Fibroblast of skin of right quadriceps (primary cell): Measurements from ENCODE around the gene TBC1D2.

ENCODE experiments used
- DNase-seq: peaks from one replicate; pipeline ENCODE4 v3.0.0-alpha.2; 2013

TBC1D2 gene

DNA sequence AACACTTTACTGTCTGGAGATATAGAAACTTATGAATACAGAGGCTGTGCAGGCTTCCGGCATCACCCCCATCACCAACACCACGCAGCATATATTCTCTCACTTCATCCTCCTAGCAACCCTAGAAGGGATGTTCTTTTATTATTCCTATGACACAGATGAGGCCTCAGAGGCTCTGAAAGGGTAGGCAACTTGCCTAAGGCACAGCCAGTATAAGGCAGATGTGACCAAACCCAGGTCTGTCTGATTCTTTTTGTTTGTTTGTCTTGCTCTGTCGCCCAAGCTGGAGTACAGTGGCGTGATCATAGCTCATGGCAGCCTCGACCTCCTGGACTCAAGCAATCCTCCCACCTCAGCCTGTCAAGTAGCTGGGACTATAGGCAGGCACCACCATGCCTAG, 40.2 kb downstream of the TBC1D2 start:
- no peak for DNase-seq

DNA sequence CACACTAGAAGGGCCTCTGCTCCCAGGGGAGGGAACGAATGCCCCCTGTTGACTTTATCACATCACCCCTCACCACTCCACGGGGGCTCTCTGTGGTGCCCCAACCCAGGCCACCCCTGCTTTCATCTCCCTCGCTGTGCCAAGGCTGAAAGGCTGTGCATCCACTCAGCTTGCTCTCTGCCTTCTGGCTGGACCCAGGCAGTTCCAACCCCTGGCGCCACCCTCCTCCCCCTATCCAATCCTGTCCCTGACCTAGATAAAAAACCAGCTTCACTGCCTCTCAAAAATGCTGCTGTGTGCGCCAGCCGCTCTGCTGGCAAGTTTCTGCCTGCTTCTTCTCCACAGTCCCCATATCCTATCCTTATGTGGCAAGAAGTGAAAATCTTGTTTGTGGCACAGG, 40.6 kb downstream of the TBC1D2 start:
- no peak for DNase-seq

DNA sequence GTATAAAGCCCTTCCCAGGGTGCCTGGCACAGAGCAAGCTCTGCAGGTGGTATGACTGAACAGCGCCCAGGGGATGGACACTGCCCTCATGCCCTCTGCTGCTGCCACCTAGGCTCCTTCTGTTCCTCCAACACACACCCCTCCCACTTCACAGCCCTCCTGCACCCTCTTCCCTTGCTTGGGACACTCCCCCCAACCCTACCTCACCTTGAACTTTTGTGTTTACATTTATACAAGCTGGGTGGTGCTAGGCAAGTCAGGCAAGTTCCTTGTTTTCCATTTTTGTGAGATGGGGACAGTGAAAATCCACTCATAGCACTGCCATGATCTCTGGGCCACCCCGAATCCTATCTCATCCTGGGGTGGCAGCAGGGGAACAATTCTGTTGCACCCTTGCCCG, 44.2 kb downstream of the TBC1D2 start:
- no peak for DNase-seq

DNA sequence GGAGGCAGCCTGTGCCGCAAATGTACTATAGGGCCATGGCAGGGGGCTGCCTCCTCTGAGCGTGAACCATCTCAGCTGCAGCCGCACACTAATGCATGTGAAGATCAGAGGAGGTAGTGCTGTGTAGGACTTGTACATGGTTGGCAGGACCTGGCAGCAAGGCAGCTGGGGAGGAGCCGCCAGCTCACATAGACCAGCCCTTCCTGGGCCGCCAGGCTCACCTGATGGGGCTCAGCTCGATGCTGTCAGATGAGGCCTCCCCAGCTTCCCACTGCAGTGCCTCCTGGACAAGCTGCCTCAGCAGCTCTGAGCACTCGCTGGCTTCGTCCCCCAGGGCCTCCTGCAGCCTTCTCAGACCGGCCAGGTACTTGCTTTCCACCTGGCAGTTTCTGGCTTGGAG, 45.0 kb downstream of the TBC1D2 start:
- DNase-seq = no peak

DNA sequence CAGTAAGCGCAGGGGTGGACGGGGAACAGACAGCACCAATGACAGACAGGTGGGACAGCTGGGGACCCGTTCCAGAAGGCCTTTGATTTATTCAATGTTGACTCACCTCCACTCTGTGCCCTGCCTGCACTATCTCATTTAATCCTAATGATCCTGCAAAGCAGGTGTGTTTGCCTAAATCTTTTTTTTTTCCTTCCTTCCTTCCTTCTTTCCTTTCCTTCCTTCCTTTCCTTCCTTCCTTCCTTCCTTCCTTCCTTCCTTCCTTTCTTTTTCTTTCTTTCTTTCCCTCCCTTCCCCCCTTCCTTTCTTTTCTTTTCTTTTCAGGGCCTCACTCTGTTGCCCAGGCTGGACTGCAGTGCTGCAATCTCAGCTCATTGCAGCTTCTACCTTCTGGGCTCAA, 45.9 kb downstream of the TBC1D2 start:
- no peak for DNase-seq

DNA sequence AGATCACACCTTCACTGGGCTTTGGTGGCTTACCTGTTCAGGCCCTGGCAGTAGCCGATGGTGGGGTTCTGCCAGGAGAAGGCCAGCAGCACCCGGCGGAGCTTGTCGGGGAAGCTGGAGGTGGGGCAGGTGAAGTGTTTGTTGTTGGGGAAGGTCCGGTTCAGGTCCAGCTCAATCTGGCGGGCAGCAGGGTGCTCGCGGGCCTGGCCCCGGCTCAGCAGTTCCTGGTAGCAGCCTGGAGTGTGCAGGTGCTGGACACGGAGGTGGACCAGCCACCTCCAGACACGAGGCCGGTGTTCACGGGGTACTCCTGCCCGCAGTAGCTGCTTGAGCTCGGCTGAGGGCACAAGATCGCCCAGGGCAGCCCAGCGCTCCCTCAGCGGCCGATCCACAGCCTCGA, 46.8 kb downstream of the TBC1D2 start:
- DNase-seq = no peak

DNA sequence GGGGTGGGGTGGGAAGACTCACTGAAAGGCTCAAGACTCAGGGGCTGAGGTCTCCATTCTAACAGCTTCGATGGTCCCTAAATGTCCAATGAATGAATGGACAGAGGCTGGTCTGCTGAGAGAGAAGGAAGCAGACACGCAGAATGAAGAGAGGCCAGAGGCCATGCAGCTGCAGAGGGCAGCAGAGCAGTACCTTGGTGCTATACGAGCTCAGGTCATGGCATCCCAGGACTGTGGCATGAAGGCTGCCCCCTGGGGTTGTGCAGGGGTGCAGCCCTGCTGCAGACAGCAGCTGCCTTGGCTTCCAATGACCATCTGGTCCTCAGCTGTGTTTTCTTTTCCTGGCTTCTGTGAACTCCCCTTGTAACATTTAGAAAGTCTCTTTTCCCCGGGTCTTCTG, 47.8 kb downstream of the TBC1D2 start:
- DNase-seq = no peak

DNA sequence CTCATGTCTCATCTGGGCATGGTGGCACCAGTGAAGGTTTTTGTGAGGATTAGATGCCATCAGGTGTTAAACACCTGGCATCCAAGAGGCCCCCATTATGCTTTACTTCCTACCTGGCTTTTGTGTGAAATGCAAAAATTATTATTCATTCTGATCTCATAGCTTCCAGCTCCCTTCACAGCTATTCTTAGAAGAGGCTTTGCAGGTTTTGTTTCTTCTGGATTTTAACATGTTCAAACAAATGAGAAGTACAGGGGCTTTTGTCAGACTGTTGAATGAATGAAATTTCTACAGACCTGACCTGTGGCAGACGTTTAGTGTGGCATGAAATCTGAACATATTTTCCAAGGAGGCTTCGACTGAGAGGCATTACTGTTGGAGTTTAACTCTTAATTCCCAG, 48.7 kb downstream of the TBC1D2 start:
- DNase-seq = no peak

DNA sequence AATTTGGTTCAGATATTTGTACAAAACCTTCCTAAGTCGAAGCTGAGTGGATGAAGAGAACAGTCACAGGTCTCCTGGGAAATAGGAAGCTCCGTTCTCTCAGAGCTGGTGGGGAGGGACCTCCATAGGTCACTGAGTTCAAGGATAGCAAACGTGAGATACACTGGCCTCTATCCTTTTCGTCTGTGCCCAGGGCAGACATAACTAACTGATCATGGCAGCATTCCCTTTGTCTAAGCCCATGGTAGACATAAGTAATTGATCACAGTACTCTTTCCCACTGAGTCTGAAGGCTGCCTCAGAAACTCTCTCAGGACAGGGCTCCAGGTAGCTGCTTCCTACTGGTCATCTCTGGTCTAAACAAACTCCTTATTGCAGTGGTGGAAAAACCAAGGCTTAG, 50.8 kb downstream of the TBC1D2 start:
- DNase-seq = no peak

DNA sequence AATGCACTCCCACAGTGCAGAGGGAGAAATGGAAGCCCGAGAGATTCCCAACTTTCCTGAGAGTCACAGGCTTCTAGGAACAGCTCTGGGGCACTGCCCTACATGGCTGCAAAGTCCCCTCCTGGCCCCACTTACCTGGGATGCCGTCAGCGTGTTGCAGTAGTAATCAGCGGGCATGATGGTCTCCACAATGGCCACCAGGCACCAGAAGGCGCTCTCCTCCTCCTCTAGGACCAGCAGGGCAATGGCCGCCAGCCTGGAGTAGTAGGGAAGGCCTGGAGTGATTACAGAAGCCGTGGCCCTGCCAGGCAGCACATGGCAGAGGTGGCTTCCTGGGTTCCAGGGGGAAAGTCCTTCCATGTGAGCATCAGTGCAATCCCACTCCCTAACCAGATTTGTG, 52.3 kb downstream of the TBC1D2 start:
- DNase-seq = no peak

DNA sequence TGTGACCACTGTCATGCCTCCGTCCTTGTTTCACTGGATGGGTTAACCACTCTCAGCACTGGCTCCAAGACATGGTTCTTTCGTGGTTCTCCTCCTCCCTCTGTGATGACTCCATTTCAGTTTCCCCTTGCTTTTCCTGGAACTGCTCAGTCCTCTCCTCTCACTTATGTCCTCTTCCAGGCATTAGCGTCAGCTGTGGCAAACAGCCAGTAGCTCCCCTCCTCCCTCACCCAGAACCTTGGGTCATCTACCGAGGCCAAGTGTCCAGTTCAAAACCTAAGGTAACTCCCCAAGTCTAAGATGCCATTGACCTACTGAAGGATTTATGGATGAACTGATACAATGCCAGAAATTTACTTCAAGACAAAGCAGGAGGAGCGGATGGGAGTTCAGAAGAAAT, 53.2 kb downstream of the TBC1D2 start:
- no peak for DNase-seq

DNA sequence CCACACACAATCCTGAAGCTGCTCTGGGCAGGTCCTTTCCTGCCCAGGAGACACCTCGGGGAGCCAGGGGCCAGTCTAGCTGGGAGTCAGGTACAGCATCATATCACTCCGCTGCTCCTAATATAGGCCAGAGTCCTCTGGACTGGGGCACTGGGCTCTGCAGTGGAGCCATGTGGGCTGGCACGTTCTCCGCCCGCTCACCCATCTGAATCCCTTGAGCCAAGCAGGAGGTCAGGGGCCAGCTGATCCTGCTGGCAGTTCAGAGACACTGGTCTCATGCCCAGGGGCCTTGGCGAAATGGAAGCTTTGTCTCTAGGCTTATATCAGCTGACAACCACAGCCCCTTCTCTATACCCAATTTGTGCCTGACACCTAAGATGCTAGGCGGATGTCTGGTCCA, 53.7 kb downstream of the TBC1D2 start:
- no peak for DNase-seq

DNA sequence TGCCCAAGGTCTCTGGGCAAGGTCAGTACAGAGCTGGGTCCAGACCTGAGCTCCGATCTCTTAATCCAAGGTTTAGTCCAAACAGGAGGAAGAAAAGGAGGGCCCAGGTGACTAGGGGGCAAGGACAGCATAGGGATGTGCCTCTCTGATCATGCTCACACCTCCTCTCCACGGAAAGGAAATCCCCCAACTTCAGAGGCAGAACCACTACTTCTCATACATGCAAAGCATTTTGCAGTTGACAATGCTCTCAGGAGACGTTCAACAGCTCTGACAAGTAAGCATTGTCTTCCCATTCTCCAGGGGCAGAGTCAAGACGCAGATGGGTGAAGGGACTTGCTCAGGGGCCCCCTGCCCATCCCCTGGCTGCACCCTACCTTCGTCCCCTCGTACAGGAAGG, 54.3 kb downstream of the TBC1D2 start:
- DNase-seq = no peak

DNA sequence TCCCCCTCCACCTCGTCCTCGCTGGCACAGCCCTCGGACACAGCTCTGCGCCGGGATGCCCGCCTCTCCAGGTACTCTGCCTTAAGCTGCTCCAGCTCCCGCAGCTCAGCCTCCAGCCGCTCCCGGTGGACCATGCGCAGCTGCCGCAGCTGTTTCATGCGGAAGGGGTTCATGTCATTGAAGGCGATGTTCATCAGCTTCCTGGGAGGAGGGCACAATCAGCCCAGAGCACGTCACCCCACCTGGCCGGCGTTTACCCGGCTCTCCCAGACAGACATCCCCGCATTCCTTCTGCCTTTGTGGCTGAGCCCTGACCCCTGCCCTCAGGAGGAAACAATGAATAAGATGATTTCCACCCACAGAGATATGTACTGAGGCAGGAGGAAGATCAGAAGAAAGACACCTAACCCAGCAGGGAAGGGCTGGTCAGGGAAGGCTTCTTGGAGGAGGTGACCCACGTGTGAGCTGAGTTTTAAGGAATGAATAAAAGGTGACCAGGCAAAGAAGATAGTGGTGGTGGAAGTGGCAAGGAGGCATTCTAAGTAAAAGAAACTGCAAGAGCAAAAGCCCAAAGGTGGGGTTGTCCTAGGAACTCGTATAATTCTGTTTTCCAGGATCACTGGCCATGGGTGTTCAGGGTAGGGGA, 55.9 kb downstream of the TBC1D2 start:
- no peak for DNase-seq

DNA sequence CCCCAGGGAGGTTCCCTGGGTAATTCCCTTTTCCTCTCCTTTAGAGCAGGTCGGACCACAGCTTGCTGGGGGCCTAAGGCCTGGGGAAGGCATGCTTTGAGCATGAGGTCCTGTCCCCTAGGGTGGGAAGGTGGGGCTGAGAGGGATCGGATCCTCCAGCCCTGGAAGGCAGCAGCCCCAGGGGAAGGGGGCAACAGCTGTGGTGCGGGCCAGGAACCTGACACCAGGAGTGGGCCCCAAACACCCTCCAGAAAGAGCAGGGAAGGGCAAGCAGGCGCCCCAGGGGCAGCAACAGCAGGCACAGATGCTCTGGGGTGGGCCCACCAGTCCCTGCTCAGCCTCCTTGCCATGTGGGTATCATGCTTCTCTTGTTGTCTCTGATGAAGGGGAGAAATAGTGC, 59.8 kb downstream of the TBC1D2 start:
- DNase-seq = no peak

DNA sequence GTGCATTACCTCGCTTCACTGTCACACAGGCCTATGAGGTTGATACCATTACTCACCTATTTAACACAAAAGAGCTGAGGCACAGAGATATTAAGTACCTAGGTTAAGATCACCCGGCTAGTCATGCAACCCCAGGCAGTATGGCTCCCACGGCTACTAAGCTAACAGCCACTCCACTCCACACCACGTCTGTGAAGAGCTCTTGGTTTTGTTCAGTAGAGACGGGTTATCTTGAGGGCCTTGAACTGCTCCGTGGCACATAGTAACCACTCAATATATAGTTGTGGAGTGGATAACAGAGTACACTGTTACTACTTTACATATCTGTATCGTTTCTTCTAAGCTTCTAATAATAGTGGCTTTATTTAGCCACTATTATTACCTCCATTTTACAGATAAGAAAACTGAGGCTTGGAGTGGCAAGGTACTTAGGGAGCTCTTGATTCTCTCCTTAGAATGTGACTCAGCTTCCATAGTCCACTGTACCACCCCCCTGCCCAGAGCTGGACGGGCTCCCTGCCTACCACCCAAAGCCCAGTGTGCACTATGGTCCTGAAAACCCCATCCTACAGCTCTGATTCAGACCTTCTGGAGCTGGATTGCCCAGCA, 62.0 kb downstream of the TBC1D2 start:
- DNase-seq = no peak

DNA sequence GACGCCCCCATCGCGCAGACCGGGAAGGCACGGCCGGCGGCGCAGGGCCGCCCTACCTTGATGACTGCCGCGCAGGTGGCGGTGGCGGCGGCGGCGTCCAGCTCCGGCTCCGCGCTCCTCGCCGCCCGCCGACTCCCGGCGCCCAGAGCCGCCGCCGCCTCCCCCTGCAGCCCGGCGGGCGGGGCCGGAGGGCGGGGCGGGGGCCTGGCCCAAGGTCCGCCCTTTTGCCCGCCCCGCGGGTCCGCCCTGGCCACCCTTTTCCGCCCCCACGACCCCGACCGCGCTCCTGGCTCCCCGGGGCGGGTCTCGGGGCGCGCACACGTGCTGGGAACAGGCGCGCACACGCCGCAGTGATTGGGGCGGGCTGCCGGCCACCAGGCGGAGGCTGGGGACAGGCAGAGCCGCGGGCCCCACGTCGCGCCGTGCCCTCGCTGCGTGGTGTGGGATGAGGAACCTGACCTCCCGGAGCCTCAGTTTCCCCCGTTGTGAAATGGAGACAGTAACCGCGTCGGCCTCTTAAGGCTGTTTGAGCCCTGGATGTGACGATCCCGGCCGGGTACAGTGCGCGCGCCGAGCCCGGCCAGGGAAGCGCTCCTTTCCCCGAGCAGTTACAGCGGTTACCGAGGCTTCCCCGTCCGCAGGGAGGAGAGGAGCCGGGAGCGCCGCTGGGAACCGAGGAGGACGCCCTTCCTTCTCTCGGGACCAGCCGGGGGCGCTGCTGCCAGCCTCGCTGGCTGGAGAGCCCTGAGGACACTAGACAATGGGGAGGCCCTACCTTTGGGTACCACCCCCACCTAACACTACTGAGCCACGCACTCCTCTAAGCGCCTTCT, 62.7 kb downstream of the TBC1D2 start, which contains the start of gene CORO2A:
TSS of gene CORO2A (minus strand) at position 135 of the 833 bp plus-strand sequence. CDS start 34,977 bp downstream, outside the sequence.
- peak; percentile 60 for DNase-seq

DNA sequence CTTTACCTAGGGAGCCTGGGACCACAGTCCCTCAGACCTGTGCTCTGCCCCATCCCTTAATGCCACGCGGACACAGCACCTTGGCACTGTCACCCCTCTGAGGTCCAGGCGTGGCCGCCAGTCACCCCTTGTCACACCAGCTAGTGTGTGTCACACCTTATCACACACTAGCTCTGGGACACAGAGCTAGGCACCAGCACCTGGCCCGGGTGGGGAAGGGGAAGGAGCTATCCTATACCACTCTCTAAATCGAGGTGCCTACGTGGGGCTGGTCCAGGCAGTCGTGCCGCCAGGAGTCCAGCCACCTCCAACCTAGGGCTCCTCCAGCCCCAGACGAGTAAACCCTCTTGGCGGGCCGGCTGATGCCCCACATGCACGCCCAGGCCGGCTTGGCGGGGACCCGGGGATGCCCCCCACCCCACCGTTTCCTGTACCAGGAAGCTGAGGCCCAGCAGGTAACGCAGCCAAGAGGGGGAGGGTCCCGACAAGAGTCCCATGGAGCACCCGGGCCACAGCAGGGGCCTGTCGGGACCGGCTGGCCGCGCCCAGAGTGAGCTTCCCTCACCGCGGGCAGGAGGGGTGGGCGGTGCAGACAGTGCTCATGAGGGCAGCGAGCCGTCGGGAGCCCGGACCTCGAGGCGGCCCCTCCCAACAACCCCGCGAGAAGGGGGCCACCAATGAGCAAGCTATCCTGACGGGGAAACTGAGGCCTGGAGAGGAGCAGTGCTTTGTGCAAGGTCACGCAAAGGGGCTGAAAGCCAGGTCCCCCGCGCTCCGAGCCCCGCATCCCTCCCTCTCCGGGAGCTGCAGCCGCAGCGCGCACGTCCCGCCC, 63.6 kb downstream of the TBC1D2 start:
- no peak for DNase-seq

DNA sequence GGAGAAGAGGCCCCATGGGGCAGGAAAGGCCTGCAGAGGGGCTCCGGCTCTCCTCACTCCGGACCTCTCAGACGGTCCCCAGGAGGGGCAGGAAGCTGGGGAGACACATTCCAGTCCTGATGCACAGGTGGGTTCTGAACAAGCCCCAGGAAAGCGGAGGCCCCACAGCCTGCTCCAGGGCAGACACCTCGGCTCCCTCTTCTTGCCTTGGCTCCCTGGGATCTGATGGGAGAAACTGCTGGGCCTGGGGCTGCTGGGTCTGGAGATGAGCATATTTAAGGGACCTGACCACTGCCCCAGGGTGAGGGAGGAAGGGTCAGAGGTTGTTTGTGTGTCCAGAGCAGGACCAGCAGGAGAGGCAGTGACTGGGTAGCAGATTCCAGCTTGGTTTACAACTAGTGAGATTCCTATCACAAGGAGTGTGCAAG, 64.3 kb downstream of the TBC1D2 start:
- DNase-seq = no peak

DNA sequence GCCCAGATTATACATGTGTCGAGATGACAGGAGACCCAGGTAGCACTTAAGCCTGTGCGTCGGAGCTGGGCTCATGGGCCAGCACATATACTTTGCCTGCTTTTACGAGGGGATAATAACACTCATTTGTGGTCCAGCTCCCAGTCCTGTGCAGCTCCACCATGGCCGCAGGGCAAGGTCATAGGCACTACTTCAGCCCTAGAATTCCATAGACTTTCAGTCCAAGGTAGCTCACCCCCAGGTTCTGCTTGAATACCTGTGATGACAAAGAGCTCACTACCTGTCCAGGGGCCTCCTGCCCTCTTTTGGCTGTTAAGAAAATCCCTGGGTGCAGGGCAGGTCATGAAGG, 64.7 kb downstream of the TBC1D2 start:
- no peak for DNase-seq

DNA sequence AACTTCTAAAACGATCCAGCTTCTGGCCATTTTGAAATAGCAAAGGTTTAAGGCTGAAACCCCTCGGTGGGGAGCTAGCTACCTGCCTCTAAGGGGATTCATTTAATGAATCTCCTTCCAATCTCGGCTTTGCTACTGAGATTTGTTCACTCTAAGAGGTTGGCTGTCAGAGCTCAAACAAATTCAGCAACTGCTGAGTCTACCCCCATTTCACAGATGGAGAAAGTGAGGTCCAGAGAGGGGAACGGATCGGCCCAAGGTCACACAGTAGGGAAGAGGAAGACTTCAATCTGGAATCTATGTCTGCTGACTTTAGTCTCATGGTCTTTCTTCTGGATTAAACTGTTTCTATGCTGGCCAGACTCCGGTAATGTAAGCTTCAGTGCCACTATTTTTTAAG, 66.0 kb downstream of the TBC1D2 start:
- no peak for DNase-seq

DNA sequence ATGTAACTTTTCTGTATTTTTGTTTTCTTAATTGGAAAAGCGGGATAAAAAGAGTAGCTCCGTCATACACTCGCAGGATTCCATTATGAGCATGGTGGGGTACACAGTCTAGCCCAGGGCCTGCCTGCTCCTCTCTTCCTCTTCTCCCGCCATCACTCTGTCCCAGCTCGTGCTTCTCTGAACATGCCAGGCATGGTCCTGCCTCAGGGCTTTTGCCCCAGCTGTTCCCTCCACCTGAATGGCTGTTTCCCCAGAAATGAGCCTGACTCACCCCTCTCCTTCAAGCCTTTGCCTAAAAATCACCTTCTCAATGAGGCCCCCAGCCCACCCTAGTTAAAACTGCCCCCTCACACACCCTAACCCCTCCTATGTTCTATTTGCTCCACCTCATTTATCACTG, 67.5 kb downstream of the TBC1D2 start:
- no peak for DNase-seq

DNA sequence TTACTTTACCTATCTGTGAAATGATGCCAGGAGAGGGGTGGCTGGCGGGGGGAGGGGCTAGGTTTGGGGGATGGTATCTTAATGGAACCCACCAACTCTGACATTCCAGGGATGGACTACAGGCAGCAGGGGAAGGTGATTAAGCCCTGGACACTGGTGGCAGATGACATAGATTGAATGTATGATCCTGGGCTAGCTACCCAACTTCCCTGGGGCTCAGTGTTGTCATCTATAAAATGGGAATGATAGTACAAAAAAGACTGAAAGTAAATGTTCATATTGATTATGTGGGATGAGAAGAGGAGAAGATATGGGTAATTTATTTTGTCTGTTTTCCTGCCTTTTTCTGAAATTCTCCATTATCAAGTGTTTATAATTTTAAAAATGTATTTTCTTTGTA, 69.2 kb downstream of the TBC1D2 start:
- DNase-seq = no peak
